Iris pigment epithelial cell (primary cell): ENCODE data around the gene SLC25A11.

Source experiments
- DNase-seq: peaks from one replicate; pipeline ENCODE4 v3.0.0-alpha.2; 2011; ENCODE audit warnings: low read depth

Gene SLC25A11

GRCh38 chr17:4939796-4940554, at the start of gene SLC25A11, which contains the start of gene RNF167:
Gene SLC25A11 (minus strand): TSS chr17:4940046. CDS start chr17:4939910, 136 bp downstream.
Gene RNF167 (plus strand): TSS chr17:4940268. CDS start chr17:4940910, 642 bp downstream.
- peak; percentile 100 for DNase-seq

- peak; percentile 43 for DNase-seq
Observed at GRCh38 chr17:4987767-4988567, 48.1 kb upstream of the SLC25A11 start.

GRCh38 chr17:4986951-4987766, 47.3 kb upstream of the SLC25A11 start, which contains the start of gene CAMTA2:
Gene CAMTA2 (minus strand): TSS chr17:4987675. CDS start chr17:4986222, 1,453 bp downstream.
- peak; percentile 56 for DNase-seq

GRCh38 chr17:4986403-4986802, 46.6 kb upstream of the SLC25A11 start:
- DNase-seq, result peak; percentile 30

GRCh38 chr17:4982305-4982704, 42.5 kb upstream of the SLC25A11 start:
- no peak for DNase-seq

GRCh38 chr17:4980644-4981216, 40.9 kb upstream of the SLC25A11 start:
- DNase-seq, result peak; percentile 42

GRCh38 chr17:4978726-4979125, 38.9 kb upstream of the SLC25A11 start:
- DNase-seq, result no peak

GRCh38 chr17:4974115-4974670, 34.3 kb upstream of the SLC25A11 start:
- DNase-seq, result no peak

- no peak for DNase-seq
Observed at GRCh38 chr17:4973256-4974114, 33.6 kb upstream of the SLC25A11 start.

- no peak for DNase-seq
Observed at GRCh38 chr17:4972752-4973151, 32.9 kb upstream of the SLC25A11 start.

GRCh38 chr17:4972322-4972721, 32.5 kb upstream of the SLC25A11 start:
- DNase-seq, result no peak

- DNase-seq, result no peak
Observed at GRCh38 chr17:4971826-4972225, 32.0 kb upstream of the SLC25A11 start.

GRCh38 chr17:4970273-4970672, 30.4 kb upstream of the SLC25A11 start:
- DNase-seq, result no peak

GRCh38 chr17:4969551-4970173, 29.8 kb upstream of the SLC25A11 start:
- DNase-seq, result peak; percentile 57

GRCh38 chr17:4969047-4969550, 29.3 kb upstream of the SLC25A11 start:
- DNase-seq, result peak; percentile 97

- DNase-seq, result no peak
Observed at GRCh38 chr17:4968486-4969046, 28.7 kb upstream of the SLC25A11 start.

GRCh38 chr17:4967539-4968485, 28.0 kb upstream of the SLC25A11 start, which contains the start of gene SPAG7:
Gene SPAG7 (minus strand): TSS chr17:4967817. CDS start chr17:4967804, 13 bp downstream.
- DNase-seq, result peak; percentile 98
